Dedifferentiated amniotic fluid mesenchymal stem cell (primary cell): Measurements from ENCODE around the gene COL4A2.
A peak's percentile ranks its signal among the peaks of the same experiment; 100 is the strongest.

ENCODE experiments used
- DNase-seq: peaks from one replicate; pipeline ENCODE4 v3.0.0-alpha.2; 2016; ENCODE audit errors: extremely low spot score

Gene COL4A2

GRCh38 chr13:110322126-110322827 is 15.2 kb downstream of the COL4A2 start:
- no peak for DNase-seq

- DNase-seq: no peak
Observed at GRCh38 chr13:110322828-110323171, 15.7 kb downstream of the COL4A2 start.

- no peak for DNase-seq
Observed at GRCh38 chr13:110323172-110323891, 16.2 kb downstream of the COL4A2 start.

- no peak for DNase-seq
Observed at GRCh38 chr13:110324026-110324749, 17.1 kb downstream of the COL4A2 start.

GRCh38 chr13:110326263-110326904 is 19.3 kb downstream of the COL4A2 start:
- no peak for DNase-seq

- no peak for DNase-seq
Observed at GRCh38 chr13:110327051-110327721, 20.1 kb downstream of the COL4A2 start.

- DNase-seq: no peak
Observed at GRCh38 chr13:110328573-110328972, 21.5 kb downstream of the COL4A2 start.

GRCh38 chr13:110329258-110329657 is 22.2 kb downstream of the COL4A2 start:
- DNase-seq: no peak

GRCh38 chr13:110329798-110330461 is 22.8 kb downstream of the COL4A2 start:
- DNase-seq: peak; percentile 85

GRCh38 chr13:110330491-110331011 is 23.5 kb downstream of the COL4A2 start:
- DNase-seq: no peak

- no peak for DNase-seq
Observed at GRCh38 chr13:110331362-110331761, 24.3 kb downstream of the COL4A2 start.

- DNase-seq: no peak
Observed at GRCh38 chr13:110332750-110333149, 25.7 kb downstream of the COL4A2 start.

- no peak for DNase-seq
Observed at GRCh38 chr13:110333837-110334236, 26.8 kb downstream of the COL4A2 start.

GRCh38 chr13:110334256-110334655 is 27.2 kb downstream of the COL4A2 start:
- no peak for DNase-seq

GRCh38 chr13:110334841-110335490 is 27.9 kb downstream of the COL4A2 start:
- DNase-seq: no peak

- no peak for DNase-seq
Observed at GRCh38 chr13:110336108-110336507, 29.0 kb downstream of the COL4A2 start.

GRCh38 chr13:110336681-110337080 is 29.6 kb downstream of the COL4A2 start:
- DNase-seq: no peak

GRCh38 chr13:110337247-110337646 is 30.2 kb downstream of the COL4A2 start:
- no peak for DNase-seq

- peak; percentile 54 for DNase-seq
Observed at GRCh38 chr13:110338441-110339101, 31.5 kb downstream of the COL4A2 start.

- no peak for DNase-seq
Observed at GRCh38 chr13:110339263-110339662, 32.2 kb downstream of the COL4A2 start.
